ENCODE data around the gene TRIM26.

GRCh38 chr6:30157581-30157980 lies 55.6 kb downstream of the TRIM26 start:
- TF ChIP-seq POLR2A (IDR thresholded peaks at IDR 0.05) (no peak), CTCF (IDR thresholded peaks at IDR 0.05 in 4 of 5, conservative IDR thresholded peaks at IDR 0.05 in 1 of 5) (no peak)

Measured in gastrocnemius medialis (tissue), 4 donors.